K562 (cell line): ENCODE data around the gene NDUFA3. TPM values are rescaled to one million over a fixed set of nuclear protein-coding genes. Genes with fewer than 3 reads are reported as not detected.
A peak's percentile ranks its signal among the peaks of the same experiment; 100 is the strongest.

Source experiments
- CBX5 ChIP-seq: IDR thresholded peaks from 2 replicates; pipeline ENCODE4 v1.6.1; 2014; ENCODE audit warnings: low read depth, borderline replicate concordance
- EGR1 ChIP-seq: fragments of 450-650 bp; conservative IDR thresholded peaks from 2 replicates; pipeline ENCODE4 v1.6.1; 2017; ENCODE audit warnings: mild to moderate bottlenecking
- HNRNPLL ChIP-seq: fragments of 200-400 bp; formaldehyde crosslinking; IDR thresholded peaks from 2 replicates; pipeline ENCODE4 v1.6.1; 2017; ENCODE audit warnings: low read length, low read depth, mild to moderate bottlenecking; ENCODE audit not compliant: poor library complexity, severe bottlenecking
- L3MBTL2 ChIP-seq: fragments of 450-650 bp; IDR thresholded peaks from 2 replicates; pipeline ENCODE4 v1.6.1; 2016; ENCODE audit warnings: mild to moderate bottlenecking, moderate library complexity
- MBD1 ChIP-seq: fragments of 250-450 bp; sonication (Bioruptor Pico); IDR thresholded peaks from 2 replicates; pipeline ENCODE4 v1.8.0; 2022; ENCODE audit warnings: inconsistent platforms
- NBN ChIP-seq: fragments of 450-650 bp; IDR thresholded peaks from 2 replicates; pipeline ENCODE4 v1.6.1; 2016; ENCODE audit warnings: low read depth, mild to moderate bottlenecking
- PHF8 ChIP-seq: fragments of 200-600 bp; sonication (generic); IDR thresholded peaks from 2 replicates; pipeline ENCODE4 v1.6.1; 2012; ENCODE audit warnings: mixed run types, mild to moderate bottlenecking, inconsistent platforms, low read length, moderate library complexity, borderline replicate concordance
- RBM14 ChIP-seq: fragments of 200-400 bp; formaldehyde crosslinking; IDR thresholded peaks from 2 replicates; pipeline ENCODE4 v1.6.1; 2018; ENCODE audit warnings: low read depth, mild to moderate bottlenecking, low read length, moderate library complexity, borderline replicate concordance; ENCODE audit not compliant: insufficient read depth
- RNF2 ChIP-seq: sonication (generic); IDR thresholded peaks from 2 replicates; pipeline ENCODE4 v1.6.1; 2016
- VEZF1 ChIP-seq: fragments of 200-800 bp; sonication (Bioruptor generic); IDR thresholded peaks from 2 replicates; pipeline ENCODE4 v1.6.1; 2017; ENCODE audit warnings: missing genetic modification characterization, missing compliant biosample characterization
- ZNF407 ChIP-seq: fragments of 450-650 bp; IDR thresholded peaks from 2 replicates; pipeline ENCODE4 v1.6.1; 2016; ENCODE audit warnings: low read depth
- ZNF431 ChIP-seq: sonication (generic); formaldehyde crosslinking; IDR thresholded peaks from 2 replicates; pipeline ENCODE4 v1.8.0; 2022; ENCODE audit warnings: mild to moderate bottlenecking, missing genetic modification reagents
- ZNF551 ChIP-seq: fragments of 250-450 bp; sonication (Bioruptor Pico); IDR thresholded peaks from 2 replicates; pipeline ENCODE4 v1.5.0; 2021; ENCODE audit warnings: mild to moderate bottlenecking, moderate library complexity
- polyA plus RNA-seq, 8 experiments: library from polyadenylated mRNA; depleted of rRNA in 4 of 8; stranded (reverse) in 5 of 8; unstranded in 3 of 8; fragments of >200 nt; fragmentation: Nextera tagmentation in 2 of 8; fragmentation: Illumina TruSeq in 1 of 8; extraction: Ambion mirVana in 2 of 8; extraction: Trizol in 1 of 8; gene quantifications; 2 replicates each; pipeline versions ENCODE4 v1.2.1 to v1.2.3, GENCODE V29; 2011 to 2014; ENCODE audit warnings: inconsistent platforms in 1 of 8, missing spikeins in 1 of 8
- total RNA-seq, 7 experiments: library from RNA; depleted of rRNA in 6 of 7; stranded (reverse); fragments of >200 nt in 6 of 7; fragmentation: Illumina TruSeq in 2 of 7; extraction: Trizol in 2 of 7; gene quantifications; 2 replicates each; pipeline versions ENCODE4 v1.2.1 to v1.2.3, GENCODE V29; 2011 to 2021; ENCODE audit warnings: low replicate concordance in 1 of 7
- TF ChIP-seq, protein P1 (sequence below): fragments of 450-650 bp; formaldehyde crosslinking; IDR thresholded peaks from 2 replicates; pipeline ENCODE4 v1.4.0; 2020; ENCODE audit warnings: mild to moderate bottlenecking, moderate library complexity

The NDUFA3 gene
- total and polyA plus RNA-seq, 9 of the 15 experiments (the other 6 are each of a cell fraction or from before 2014, with no cell fraction given) = 39.2 to 279 (median 138) TPM

DNA sequence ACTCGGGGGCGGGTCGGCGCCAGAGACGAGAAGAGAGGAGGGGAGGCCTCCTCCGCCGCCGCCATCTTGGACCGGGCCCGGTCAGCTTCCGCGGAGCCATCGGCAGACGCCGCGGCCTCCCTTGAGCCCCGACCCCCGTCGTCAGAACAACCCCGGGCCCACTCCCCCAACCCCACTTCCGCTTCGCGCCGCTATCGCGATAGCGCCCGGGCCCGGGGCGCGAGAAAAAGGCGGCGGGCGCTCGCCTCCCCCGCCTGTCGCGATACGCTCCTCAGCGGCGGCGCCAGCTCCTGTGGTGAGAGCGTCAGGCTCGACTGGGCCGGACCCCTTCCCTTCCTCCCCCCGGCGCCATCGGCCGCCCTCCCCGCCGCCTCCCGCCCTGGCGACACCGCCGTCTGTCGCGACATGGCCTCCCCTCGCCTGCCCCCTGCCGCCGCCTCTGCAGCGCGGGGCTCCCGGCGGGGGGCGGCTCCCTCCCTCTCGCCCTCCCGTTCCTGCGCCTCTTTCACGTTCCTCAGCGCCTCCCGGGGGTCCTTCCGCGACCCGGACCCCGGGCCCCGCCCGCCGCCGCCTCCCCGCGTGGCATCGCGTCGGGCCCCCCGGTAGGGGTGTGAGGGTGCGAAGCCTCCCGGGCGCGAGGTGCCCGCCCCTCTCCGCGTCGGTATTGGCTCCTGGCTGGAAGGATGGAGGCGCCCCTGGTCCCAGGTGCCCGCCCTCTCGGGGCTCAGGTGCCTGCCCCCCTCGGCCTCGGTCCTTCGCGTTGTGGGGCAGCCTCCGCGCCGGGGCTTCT lies 35.2 kb downstream of the NDUFA3 start, which contains the start of gene CNOT3 (continued):
- TF ChIP-seq NBN (0 out of 2 replicates have a peak, but pooled peaks have one; percentile 50), ZNF551 (CRISPR knock-in tag) (no peak), CBX5 (no peak), PHF8 (peak; percentile 79; the same call in 1 of the 2 replicates), ZNF431 (CRISPR knock-in tag) (peak; percentile 39; the same call in 1 of the 2 replicates), RBM14 (0 out of 2 replicates have a peak, but pooled peaks have one; percentile 50), VEZF1 (CRISPR knock-in tag) (peak; percentile 69), ZNF407 (no peak), HNRNPLL (no peak), L3MBTL2 (peak; percentile 85), EGR1 (peak; percentile 35; the same call in 1 of the 2 replicates), MBD1 (CRISPR knock-in tag) (no peak), RNF2 (no peak)
- TF ChIP-seq, protein P1, sequence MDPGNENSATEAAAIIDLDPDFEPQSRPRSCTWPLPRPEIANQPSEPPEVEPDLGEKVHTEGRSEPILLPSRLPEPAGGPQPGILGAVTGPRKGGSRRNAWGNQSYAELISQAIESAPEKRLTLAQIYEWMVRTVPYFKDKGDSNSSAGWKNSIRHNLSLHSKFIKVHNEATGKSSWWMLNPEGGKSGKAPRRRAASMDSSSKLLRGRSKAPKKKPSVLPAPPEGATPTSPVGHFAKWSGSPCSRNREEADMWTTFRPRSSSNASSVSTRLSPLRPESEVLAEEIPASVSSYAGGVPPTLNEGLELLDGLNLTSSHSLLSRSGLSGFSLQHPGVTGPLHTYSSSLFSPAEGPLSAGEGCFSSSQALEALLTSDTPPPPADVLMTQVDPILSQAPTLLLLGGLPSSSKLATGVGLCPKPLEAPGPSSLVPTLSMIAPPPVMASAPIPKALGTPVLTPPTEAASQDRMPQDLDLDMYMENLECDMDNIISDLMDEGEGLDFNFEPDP (CRISPR knock-in tag) = no peak
